ENCODE results near the gene DDAH1.

DNA sequence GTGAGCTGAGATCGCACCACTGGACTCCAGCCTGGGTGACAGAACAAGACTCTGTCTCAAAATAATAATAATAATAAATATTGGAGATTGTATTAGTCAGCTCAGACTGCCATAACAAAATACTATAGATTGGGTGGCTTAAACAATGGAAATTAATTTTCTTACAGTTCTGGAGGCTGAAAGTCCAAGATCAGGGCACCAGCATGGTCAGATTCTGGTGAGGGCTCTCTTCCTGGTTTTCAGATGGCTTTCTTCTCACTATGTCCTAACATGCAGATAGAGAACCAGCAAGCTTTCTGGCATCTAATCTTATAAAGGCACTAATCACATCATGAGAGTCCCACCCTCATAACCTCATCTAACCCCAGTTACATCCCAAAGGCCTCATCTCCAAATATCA lies 23.2 kb upstream of the DDAH1 start:
- TF ChIP-seq, protein P1, sequence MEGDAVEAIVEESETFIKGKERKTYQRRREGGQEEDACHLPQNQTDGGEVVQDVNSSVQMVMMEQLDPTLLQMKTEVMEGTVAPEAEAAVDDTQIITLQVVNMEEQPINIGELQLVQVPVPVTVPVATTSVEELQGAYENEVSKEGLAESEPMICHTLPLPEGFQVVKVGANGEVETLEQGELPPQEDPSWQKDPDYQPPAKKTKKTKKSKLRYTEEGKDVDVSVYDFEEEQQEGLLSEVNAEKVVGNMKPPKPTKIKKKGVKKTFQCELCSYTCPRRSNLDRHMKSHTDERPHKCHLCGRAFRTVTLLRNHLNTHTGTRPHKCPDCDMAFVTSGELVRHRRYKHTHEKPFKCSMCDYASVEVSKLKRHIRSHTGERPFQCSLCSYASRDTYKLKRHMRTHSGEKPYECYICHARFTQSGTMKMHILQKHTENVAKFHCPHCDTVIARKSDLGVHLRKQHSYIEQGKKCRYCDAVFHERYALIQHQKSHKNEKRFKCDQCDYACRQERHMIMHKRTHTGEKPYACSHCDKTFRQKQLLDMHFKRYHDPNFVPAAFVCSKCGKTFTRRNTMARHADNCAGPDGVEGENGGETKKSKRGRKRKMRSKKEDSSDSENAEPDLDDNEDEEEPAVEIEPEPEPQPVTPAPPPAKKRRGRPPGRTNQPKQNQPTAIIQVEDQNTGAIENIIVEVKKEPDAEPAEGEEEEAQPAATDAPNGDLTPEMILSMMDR (conservative IDR thresholded peaks at IDR 0.05; ENCODE audit: low read depth, low read length): no peak
- TF ChIP-seq NFE2L2 (IDR thresholded peaks at IDR 0.05; ENCODE audit: low read depth, low read length): no peak
- TF ChIP-seq POLR2A (IDR thresholded peaks at IDR 0.05; ENCODE audit: low read depth, low read length): no peak
